HG03097 (cell line): Measurements from ENCODE around the gene BTAF1.
"Not testable (repeated sequence)": the region's sequence is repeated elsewhere in the genome, so short reads cannot be mapped to it uniquely, and the experiment has no call there.

Source experiments
- ATAC-seq: cut with Tn5 transposase; IDR thresholded peaks from one replicate; pipeline ENCODE4 v1.9.1; 2021; ENCODE audit not compliant: unreplicated experiment, low FRiP score

The BTAF1 gene

DNA sequence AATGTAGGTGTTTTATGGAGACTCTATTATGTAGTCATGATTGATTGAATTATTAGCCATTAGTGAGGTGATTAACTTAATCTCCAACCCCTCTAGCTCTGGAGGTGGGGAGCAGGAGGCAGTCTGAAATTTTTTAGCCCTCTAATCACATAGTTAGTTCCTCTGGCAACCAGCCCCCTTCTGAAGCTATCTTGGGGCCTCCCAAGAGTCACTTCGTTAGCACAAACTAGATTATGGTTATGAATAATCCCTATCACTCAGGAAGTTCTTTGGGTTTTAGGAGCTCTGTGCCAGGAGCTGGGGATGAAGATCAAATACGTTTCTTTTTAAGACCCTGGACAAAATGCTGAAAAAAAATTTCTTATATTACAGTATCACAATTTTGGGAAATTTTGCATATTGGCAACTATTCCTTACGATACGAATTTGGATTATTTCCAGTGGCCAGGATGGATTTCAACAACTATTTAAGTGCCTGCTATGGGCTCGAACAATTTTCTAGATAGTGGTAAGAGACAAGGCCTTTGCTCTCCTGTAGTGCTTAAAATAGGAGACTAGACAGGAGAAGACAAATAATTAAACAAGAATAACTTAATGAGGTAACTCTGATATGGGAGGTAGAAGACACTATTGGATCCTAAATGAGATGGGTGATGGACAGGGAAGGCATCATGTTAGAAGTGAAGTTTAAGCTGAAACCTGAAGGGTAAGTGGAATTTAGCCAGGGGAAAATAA lies 52.9 kb downstream of the BTAF1 start:
- ATAC-seq = no peak

- no peak for ATAC-seq
These were observed 53.9 kb downstream of the BTAF1 start for GRCh38 chr10:91977491-91977890.

DNA sequence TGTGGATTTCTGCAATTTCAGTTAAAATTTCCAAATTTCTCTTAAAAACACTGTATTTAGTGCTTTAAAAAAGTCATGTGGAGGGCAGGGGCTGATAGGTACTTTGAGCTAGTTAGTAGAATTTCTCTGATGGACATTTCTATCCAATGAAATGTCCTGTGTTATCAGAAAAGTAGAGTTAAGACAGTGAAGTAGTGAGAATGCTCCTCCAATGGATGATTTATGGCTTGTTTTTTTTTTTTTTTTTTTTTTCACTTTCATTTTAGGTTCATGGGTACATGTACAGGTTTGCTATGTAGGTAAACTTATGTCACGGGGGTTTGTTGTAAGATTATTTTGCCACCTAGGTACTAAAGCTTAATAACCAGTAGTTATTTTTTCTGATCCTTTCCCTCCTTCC lies 55.0 kb downstream of the BTAF1 start:
- no peak for ATAC-seq

DNA sequence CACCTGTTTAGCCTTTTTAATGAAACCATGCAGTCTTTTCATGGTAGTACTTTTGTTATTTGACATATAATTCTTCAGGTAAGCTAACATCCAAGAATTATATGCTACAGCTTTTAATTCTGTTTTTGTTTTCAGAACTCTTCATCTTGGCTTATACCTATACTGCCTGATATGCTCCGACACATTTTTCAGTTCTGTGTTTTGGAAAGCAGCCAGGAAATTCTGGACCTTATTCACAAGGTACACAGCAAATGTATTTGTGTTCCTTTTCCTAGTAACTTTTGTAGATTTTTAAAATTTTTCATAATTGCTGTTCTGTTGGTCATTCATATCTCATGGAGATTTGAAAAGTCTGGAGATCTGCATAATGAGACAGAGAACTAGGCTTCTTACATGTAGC lies 56.7 kb downstream of the BTAF1 start:
- no peak for ATAC-seq

GRCh38 chr10:91983416-91983815 lies 59.8 kb downstream of the BTAF1 start:
- ATAC-seq = no peak

- no peak for ATAC-seq
These were observed 63.9 kb downstream of the BTAF1 start for GRCh38 chr10:91987397-91988037.

- no peak for ATAC-seq
These were observed 68.5 kb downstream of the BTAF1 start for GRCh38 chr10:91992031-91992430.

GRCh38 chr10:91996266-91996665 lies 72.7 kb downstream of the BTAF1 start:
- no peak for ATAC-seq

- no peak for ATAC-seq
These were observed 78.0 kb downstream of the BTAF1 start for GRCh38 chr10:92001581-92001980.

- no peak for ATAC-seq
These were observed 78.4 kb downstream of the BTAF1 start for GRCh38 chr10:92001995-92002394.

GRCh38 chr10:92003258-92003657 lies 79.7 kb downstream of the BTAF1 start:
- ATAC-seq = no peak

GRCh38 chr10:92005978-92006377 lies 82.4 kb downstream of the BTAF1 start:
- ATAC-seq = no peak

GRCh38 chr10:92009445-92009844 lies 85.9 kb downstream of the BTAF1 start:
- ATAC-seq = no peak

GRCh38 chr10:92010047-92010735 lies 86.6 kb downstream of the BTAF1 start:
- ATAC-seq = no peak

GRCh38 chr10:92011560-92012214 lies 88.1 kb downstream of the BTAF1 start:
- no peak for ATAC-seq

GRCh38 chr10:92014620-92015019 lies 91.0 kb downstream of the BTAF1 start:
- no peak for ATAC-seq

GRCh38 chr10:92024700-92025099 lies 101.1 kb downstream of the BTAF1 start:
- ATAC-seq = no peak

GRCh38 chr10:92025340-92025739 lies 101.8 kb downstream of the BTAF1 start:
- ATAC-seq = not testable (repeated sequence)

- no peak for ATAC-seq
These were observed 103.6 kb downstream of the BTAF1 start for GRCh38 chr10:92027141-92027540.

GRCh38 chr10:92031580-92031979 lies 108.0 kb downstream of the BTAF1 start:
- no peak for ATAC-seq

DNA sequence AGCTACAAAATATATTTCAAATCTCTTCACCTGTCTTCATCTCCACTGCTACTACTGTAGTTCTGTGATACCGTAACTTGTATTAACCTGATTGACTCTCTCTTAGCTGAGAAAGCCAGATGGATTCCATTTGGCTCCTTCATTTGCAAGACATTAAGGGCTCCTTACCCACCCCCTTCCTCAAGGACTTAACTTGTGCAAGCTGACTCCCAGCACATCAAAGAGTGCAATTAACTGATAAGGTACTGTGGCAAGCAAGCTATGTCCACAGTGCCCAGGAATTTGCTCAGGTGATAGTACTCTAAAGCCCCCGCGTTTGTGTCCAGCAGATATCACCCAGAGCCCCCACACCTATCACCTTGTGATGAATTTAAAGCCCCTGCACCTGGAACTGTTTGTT lies 109.5 kb downstream of the BTAF1 start:
- ATAC-seq = not testable (repeated sequence)
